IgD-negative memory B cell (primary cell): Measurements from ENCODE around the gene GAK. TPM values are rescaled to one million over a fixed set of nuclear protein-coding genes. Genes with fewer than 3 reads are reported as not detected.
"Not testable (repeated sequence)": the region's sequence is repeated elsewhere in the genome, so short reads cannot be mapped to it uniquely, and the experiment has no call there.

ENCODE experiments used
- H3K27ac Mint-ChIP-seq, 3 donors: one replicate each; pipeline ENCODE4 v1.8.0; 2020 to 2022; ENCODE audit warnings: mild to moderate bottlenecking in 3 of 3, mixed read lengths in 3 of 3, moderate library complexity in 1 of 3
- H3K27me3 Mint-ChIP-seq: one replicate; pipeline ENCODE4 v1.8.0; 2021; ENCODE audit warnings: mixed read lengths
- H3K36me3 Mint-ChIP-seq: one replicate; pipeline ENCODE4 v1.8.0; 2020; ENCODE audit warnings: mild to moderate bottlenecking, mixed read lengths
- H3K4me1 Mint-ChIP-seq, 3 donors: one replicate each; pipeline ENCODE4 v1.8.0; 2020 to 2022; ENCODE audit warnings: mixed read lengths in 3 of 3, mild to moderate bottlenecking in 1 of 3
- H3K4me3 Mint-ChIP-seq, 4 donors: one replicate each; pipeline ENCODE4 v1.8.0; 2020 to 2022; ENCODE audit warnings: mild to moderate bottlenecking in 4 of 4, mixed read lengths in 4 of 4, moderate library complexity in 3 of 4
- H3K9me3 Mint-ChIP-seq, 3 donors: one replicate each; pipeline ENCODE4 v1.8.0; 2020 to 2021; ENCODE audit warnings: mixed read lengths in 3 of 3, mild to moderate bottlenecking in 1 of 3
- polyA plus RNA-seq: library from polyadenylated mRNA; unstranded; fragments of 300-500 nt; fragmentation: Illumina TruSeq; gene quantifications from one replicate; pipeline ENCODE4 v1.2.3, GENCODE V29; 2021

Gene GAK
- polyA plus RNA-seq, 1 donor from 2014 or later = 74.7 TPM

DNA sequence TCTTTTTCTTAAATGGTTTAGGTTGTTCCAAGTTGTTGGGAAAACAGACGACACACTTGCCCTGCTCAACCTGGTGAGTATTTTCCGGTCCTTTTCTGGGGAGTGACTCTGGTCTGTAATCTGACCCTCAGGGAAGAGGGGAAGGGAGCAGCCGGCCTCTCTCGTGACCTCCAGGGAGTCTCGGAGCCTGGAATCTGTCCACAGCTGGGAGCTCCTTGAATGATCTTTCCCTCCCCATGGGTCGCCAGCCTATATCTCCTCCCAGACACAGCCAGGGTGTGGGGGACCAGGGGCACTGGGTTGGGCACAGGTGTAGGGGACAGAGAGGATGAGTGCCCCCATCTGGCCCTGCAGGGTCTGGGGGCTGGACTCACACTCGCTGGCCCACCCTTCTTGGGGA is 19.1 kb upstream of the GAK start:
- Mint-ChIP-seq H3K9me3 (no peaks in the 10 kb centered on the region), H3K36me3 (peaks cover 3% of the 10 kb centered on the region), H3K4me1 (no peaks in the 10 kb centered on the region), H3K27ac (no peak overlapping the region), H3K27me3 (no peaks in the 10 kb centered on the region), H3K4me3 (no peak overlapping the region)

DNA sequence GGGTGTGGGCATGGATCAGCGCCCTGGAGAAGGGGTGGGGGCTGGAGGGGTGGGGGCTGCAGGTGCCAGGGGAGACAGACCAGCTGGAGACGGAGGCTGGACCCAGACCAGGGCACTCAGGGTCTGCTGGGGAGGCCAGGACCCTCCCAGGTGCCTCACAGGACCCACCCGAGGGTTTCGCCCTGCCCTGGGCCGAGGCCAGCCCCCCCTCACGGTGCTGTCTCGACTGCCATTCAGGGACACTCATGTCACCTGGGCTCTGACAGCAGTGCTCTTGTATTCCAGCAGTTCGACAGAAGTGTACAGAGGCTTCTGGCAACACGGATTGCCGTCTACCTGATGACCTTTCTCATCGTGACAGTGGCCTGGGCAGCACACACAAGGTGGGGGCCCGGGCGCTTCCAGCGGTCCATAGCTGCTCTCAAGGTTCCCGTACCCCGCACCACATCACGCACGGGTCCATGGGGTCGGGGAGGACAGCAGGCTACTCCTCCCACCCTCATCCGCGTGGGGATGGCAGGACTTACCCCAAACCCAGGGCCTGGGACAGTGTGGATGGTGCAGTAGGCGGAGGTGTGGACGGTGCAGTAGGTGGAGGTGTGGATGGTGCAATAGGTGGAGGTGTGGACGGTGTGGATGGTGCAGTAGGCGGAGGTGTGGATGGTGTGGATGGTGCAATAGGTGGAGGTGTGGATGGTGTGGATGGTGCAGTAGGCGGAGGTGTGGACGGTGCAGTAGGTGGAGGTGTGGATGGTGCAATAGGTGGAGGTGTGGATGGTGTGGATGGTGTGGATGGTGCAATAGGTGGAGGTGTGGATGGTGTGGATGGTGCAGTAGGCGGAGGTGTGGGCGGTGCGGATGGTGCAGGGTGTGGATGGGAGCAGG is 18.3 kb upstream of the GAK start:
- Mint-ChIP-seq H3K27ac (no peak overlapping the region), H3K4me1 (peaks cover 0 to under 1% (median 0%) of the 10 kb centered on the region in 3 donors), H3K4me3 (no peak overlapping the region), H3K9me3 (no peaks in the 10 kb centered on the region), H3K27me3 (no peaks in the 10 kb centered on the region), H3K36me3 (peaks cover 3% of the 10 kb centered on the region)

DNA sequence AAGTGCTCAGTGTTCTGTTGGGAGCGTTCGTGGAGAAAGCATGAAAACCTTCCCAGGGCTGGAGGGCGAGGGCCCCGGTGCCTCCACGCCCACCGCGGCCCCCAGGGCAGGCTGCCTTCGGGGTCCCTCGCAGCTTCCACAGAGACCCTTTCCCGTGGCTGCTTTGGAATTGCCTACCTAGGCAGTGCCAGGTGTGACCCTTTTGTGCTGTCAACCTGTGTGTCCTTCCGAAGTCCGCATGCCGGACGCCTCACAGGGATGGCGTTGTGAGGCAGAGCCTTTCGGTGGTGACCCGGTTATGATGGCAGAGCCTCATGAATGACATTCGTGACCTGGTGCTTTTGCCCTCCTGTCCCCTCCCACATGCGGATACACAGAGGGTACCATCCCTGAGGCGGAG is 17.5 kb upstream of the GAK start:
- Mint-ChIP-seq H3K27me3 (no peaks in the 10 kb centered on the region), H3K36me3 (no peaks in the 10 kb centered on the region), H3K27ac (no peak overlapping the region), H3K9me3 (no peaks in the 10 kb centered on the region), H3K4me1 (peaks cover 0 to 1% (median 0%) of the 10 kb centered on the region in 3 donors), H3K4me3 (no peak overlapping the region)

DNA sequence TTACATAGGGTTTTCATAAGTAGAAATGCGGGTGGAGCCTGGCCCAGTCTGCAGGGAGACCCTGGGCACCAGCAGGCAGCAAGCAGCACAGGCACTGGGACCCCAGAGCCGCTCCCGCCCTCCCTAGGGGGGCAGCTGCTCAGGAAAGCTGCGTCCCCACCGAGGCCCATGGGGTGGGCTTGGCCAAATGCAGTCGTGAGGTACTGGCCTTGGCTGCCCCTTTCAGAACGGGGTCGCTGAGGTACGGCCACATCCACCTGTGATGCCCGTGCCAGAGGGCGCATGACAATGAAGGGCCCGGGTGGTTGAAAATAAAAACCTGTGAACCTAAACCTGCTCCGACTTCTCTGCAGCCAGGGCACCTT is 16.8 kb upstream of the GAK start:
- Mint-ChIP-seq H3K27ac (peak overlapping the region in 1 of 3 donors; percentile 71), H3K4me1 (peaks cover 0 to 3% (median 1%) of the 10 kb centered on the region in 3 donors), H3K4me3 (no peak overlapping the region), H3K9me3 (no peaks in the 10 kb centered on the region), H3K36me3 (no peaks in the 10 kb centered on the region), H3K27me3 (no peaks in the 10 kb centered on the region)

DNA sequence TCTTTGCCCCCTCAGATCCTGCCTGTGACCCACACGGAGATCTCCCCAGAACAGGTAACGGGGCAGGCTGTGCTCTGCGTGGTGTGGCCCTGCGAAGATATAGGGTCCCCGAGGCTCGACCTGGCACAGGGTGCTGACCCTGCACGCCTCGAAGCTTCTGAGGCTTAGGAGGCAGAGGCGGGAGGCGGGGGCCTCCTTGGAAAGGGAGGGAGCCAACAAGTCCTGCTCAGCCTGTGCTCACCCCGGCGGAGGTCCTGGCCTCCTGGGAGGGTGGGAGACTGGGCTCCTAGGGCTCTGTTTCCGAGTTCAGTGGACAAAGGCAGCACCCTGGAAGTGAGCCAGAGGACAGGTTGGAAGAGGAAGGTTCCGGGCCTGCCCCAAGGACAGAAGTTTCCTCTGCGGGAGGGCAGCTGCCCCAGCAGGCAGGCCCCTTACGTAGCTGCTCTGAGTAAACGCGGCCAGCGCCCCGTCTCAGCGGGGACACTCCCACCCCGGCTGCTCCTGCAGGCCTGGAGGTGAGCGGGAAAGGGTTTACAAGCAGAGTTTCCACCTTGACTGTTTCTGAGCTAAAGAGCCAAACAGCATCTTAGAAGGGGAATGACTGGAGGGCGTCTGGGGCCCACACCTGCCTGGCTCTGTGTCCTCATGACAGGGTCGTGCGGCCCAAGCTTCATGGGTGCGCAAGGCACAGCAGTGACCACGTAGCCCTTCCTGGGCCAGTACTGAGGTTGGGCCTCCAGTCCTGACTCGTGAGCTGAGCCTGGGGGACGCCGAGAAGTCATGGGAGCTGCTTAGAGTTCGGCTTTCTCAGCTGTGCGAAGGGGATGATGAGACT is 16.2 kb upstream of the GAK start:
- peak overlapping the region in 2 of 3 donors; percentile 46 to 71 for H3K27ac Mint-ChIP-seq
- peaks cover 0 to 3% (median 1%) of the 10 kb centered on the region in 3 donors for H3K4me1 Mint-ChIP-seq
- H3K27me3 Mint-ChIP-seq = no peaks in the 10 kb centered on the region
- H3K9me3 Mint-ChIP-seq = no peaks in the 10 kb centered on the region
- H3K36me3 Mint-ChIP-seq = no peaks in the 10 kb centered on the region
- H3K4me3 Mint-ChIP-seq = no peak overlapping the region

DNA sequence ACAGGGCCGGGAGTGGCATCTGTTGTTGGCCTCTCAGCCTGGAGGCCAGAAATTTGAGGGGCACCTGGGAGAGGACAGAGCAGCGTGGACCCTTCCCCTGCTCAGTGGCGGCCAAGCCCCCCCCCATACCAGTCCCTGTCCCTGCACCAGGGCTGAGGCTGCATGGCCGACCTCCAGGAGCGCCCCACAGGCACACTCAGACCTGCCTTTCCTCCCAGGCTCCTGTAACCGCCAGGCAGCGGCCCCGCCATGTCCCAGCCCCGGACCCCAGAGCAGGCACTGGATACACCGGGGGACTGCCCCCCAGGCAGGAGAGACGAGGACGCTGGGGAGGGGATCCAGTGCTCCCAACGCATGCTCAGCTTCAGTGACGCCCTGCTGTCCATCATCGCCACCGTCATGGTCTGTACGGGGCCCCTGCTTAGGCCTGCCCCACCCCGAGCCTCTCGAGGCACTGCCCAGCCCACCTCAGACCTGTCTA is 15.4 kb upstream of the GAK start:
- no peaks in the 10 kb centered on the region for H3K9me3 Mint-ChIP-seq
- no peaks in the 10 kb centered on the region for H3K27me3 Mint-ChIP-seq
- no peak overlapping the region for H3K27ac Mint-ChIP-seq
- peaks cover 0 to 3% (median 1%) of the 10 kb centered on the region in 3 donors for H3K4me1 Mint-ChIP-seq
- no peaks in the 10 kb centered on the region for H3K36me3 Mint-ChIP-seq
- no peak overlapping the region for H3K4me3 Mint-ChIP-seq

DNA sequence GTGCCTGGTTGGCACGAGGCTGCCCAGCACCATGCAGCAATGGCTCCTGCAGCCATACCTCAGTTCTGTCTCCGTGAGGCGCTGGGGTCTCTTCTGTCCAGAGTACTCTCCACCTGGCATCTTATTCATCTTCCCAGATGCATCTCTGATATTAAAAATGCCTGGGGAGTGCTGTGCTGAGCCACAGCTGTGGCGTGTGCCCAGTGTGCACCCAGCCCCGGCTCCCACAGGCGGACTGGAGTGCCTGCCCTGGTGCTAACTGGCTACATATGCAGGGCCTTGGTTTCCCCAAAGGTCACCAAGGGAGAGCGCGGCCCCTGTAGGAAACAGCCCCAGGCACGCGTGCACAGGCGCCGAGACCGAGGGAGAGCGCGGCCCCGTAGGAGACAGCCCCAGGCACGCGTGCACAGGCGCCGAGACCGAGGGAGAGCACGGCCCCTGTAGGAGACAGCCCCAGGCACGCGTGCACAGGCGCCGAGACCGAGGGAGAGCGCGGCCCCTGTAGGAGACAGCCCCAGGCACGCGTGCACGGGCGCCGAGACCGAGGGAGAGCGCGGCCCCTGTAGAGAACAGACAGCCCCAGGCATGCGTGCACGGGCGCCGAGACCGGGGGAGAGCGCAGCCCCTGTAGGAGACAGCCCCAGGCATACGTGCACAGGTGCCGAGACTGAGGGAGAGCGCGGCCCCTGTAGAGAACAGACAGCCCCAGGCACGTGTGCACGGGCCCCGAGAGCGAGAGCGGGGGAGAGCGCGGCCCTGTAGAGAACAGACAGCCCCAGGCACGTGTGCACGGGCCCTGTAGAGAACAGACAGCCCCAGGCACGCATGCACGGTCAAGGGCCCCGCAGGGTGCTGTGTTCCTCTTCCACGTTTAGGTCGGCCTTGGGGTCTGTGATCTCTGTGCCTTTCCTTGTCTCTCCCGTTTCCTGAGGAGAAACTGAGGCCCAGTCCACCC is 14.7 kb upstream of the GAK start:
- Mint-ChIP-seq H3K27ac (peak overlapping the region in 1 of 3 donors; percentile 76), H3K4me3 (peak overlapping the region in 2 of 4 donors; percentile 45 to 47), H3K9me3 (no peaks in the 10 kb centered on the region), H3K27me3 (no peaks in the 10 kb centered on the region), H3K4me1 (peaks cover 0 to 3% (median 1%) of the 10 kb centered on the region in 3 donors), H3K36me3 (no peaks in the 10 kb centered on the region)

DNA sequence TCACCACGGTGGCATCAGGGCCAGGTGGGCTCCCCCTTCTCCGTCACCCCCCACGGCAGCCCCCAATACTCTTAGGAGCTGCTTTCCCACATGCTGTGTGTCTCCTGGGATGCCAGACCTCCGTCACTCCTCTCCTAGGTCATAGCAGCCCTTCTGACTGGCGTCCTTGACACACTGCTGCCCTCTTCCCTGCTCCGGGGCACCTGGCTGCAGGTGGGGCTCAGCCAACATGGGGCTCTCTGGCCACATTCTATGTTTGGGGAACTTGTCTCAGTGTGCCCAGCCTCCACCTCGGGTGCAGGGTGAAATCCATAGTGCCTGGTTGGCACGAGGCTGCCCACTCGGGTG is 14.0 kb upstream of the GAK start:
- H3K4me3 Mint-ChIP-seq = no peak overlapping the region
- peak overlapping the region in 1 of 3 donors; percentile 76 for H3K27ac Mint-ChIP-seq
- H3K4me1 Mint-ChIP-seq = peaks cover 0 to 3% (median 1%) of the 10 kb centered on the region in 3 donors

DNA sequence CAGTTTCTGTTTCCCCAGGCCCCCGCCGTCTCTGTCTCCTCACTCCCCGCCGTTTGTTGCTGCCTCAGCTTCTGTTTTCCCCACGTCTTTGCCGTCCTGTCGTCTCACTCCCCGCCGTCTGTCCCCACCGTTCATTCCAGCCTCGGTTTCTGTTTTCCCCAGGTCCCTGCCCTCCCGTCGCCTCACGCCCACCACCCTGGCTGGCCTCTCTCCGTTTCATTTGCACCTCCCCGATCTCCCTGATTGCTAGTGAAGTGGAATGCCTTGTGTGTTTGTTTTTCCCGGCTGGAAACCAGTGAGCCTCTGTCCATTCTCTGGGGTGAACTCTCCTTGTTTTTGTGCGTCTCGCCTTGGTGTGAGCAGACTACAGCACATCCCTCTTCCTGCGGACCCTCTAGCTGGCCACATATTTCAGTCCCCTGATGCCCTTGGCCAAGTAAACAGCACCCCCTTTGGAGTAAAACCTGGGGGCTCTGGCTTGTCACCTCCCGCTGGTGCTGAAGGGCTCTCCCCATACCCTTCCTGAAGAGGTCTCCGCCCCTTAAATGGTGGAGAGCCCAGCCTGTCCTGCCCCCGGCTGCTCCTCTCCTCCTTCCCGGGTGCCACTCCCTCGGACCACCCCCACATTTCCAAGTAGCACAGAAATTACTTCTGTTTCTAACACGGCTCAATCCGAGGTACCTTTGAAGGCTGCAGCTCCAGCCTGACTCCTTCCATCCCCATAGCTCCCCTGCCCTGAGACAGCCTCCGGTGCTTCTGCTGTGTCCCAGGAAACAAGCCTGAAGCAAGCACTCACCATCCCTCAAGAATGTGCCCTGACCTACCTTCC is 13.4 kb upstream of the GAK start:
- H3K27me3 Mint-ChIP-seq = no peaks in the 10 kb centered on the region
- no peak overlapping the region for H3K4me3 Mint-ChIP-seq
- no peaks in the 10 kb centered on the region for H3K36me3 Mint-ChIP-seq
- peaks cover under 1 to 3% (median 3%) of the 10 kb centered on the region in 3 donors for H3K4me1 Mint-ChIP-seq
- peak overlapping the region in 1 of 3 donors; percentile 76 for H3K27ac Mint-ChIP-seq
- no peaks in the 10 kb centered on the region for H3K9me3 Mint-ChIP-seq

More for the DNA sequence above, 14.0 kb upstream of the GAK start:
- Mint-ChIP-seq H3K27me3 (no peaks in the 10 kb centered on the region), H3K9me3 (no peaks in the 10 kb centered on the region), H3K36me3 (no peaks in the 10 kb centered on the region)

DNA sequence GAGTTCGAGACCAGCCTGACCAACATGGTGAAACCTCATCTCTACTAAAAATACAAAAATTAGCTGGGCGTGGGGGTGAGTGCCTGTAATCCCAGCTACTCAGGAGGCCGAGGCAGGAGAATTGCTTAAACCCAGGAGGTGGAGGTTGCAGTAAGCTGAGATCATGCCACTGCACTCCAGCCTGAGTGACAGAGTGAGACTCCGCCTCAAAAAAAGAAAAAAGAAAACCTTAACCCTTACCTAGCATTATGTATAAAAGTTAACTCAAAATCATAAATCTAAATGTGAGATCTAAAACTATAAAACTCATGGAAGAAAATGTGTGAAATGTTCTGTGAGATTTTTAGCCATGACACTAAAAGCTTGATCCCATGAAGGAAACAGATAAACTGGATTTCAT is 7.4 kb upstream of the GAK start:
- not testable (repeated sequence) for H3K27ac Mint-ChIP-seq, H3K36me3 Mint-ChIP-seq, H3K4me3 Mint-ChIP-seq, H3K9me3 Mint-ChIP-seq, H3K27me3 Mint-ChIP-seq
- peaks cover 28 to 31% (median 31%) of the 10 kb centered on the region in 3 donors for H3K4me1 Mint-ChIP-seq

DNA sequence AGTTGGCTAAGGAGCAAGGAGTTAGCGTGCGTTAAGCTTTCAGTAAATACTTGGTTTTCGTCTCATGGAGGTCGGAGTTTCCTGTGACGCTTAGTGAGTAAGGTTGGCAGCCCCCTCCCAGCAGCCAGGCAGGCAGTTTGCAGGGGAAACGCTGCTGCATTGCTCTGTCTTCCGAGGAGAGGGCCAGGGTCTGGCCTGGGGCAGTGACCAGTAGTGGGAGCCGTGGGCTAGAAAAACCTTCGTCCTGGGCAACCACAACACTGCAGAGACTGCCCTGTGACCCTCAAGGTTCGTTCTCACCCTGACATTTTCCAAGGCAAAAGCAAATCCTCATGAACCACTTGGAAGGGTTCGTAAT is 576 bp upstream of the GAK start:
- Mint-ChIP-seq H3K36me3 (no peaks in the 10 kb centered on the region), H3K4me1 (peaks cover 45 to 57% (median 51%) of the 10 kb centered on the region in 3 donors), H3K9me3 (no peaks in the 10 kb centered on the region), H3K27ac (peak overlapping the region; percentile 95 to 97 (median 97)), H3K27me3 (no peaks in the 10 kb centered on the region), H3K4me3 (peak overlapping the region; percentile 93 to 99 (median 97))

DNA sequence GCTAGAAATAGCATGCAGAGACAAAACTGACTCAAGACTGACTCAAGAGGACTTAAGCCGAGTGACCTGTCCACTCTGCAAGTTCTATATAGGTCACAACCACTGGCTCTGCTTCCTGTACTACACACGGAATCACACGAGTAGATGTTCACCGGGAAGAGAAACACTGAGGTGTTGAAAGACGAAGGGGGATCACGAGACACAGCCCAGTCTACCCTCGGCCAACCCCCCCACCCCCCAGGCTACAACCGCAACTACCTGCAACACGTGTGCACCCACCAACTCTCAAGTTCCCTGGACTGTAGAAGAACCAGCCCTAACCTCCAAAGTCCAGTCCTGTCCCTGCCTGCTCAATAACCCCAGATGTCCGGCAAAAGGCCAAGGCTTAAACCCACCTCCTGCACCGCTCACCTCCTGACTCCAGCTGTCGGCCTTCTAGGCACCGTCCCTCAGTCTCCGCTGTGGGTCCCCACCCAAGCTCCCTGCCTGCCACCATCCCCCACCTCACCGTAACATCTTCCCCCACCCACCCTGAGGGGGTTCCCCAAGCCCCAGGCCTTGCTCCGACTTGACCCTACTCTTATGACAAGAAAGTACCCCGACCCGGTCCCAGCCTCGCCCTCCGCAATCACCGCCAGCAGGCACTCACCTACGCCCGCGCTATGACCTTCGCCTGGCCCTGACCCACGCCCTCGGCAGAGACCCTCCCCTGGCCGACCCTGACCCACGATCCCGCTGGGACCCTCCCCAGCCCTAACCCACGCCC is 739 bp downstream of the GAK start:
- Mint-ChIP-seq H3K4me1 (peaks cover 44 to 52% (median 49%) of the 10 kb centered on the region in 3 donors), H3K9me3 (no peaks in the 10 kb centered on the region), H3K27me3 (no peaks in the 10 kb centered on the region), H3K27ac (peak overlapping the region; percentile 95 to 97 (median 97)), H3K36me3 (no peaks in the 10 kb centered on the region), H3K4me3 (peak overlapping the region; percentile 93 to 99 (median 97))

DNA sequence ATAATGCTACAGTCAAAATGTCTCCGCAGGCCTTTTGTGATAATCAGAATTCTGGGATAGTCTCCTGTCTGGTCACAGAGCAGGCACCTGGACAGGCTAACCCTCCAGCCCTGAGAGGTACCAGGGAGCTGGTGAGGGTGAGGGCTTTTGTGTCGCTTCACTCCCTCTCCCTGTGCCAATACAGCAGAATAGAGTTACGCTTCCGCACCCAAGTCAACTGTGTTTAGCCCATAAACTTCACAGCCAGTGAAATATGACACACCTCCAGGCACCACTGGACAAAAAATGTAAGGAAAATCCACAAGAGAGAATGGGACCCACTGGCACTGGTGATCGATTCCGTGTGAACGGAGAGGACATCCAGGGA is 1.3 kb downstream of the GAK start:
- Mint-ChIP-seq H3K4me1 (peaks cover 42 to 50% (median 49%) of the 10 kb centered on the region in 3 donors), H3K36me3 (peaks cover 2% of the 10 kb centered on the region)

More for the DNA sequence above, 1.3 kb downstream of the GAK start:
- Mint-ChIP-seq H3K27me3 (no peaks in the 10 kb centered on the region), H3K9me3 (no peaks in the 10 kb centered on the region), H3K27ac (peak overlapping the region; percentile 60 to 97 (median 95)), H3K4me3 (peak overlapping the region; percentile 93 to 99 (median 97))
